A549 (cell line): ENCODE results near the gene SNTG2. TPM values are rescaled to one million over a fixed set of nuclear protein-coding genes. Genes with fewer than 3 reads are reported as not detected.

Source experiments
- ATAC-seq, 2 experiments: fragments of 200-7000 bp in 1 of 2; fragments of >200 bp in 1 of 2; cut with Nextera tagmentation in 1 of 2; cut with Tn5 transposase in 1 of 2; 3 replicates each; pipeline versions ENCODE4 v1.8.0 to v1.9.1; 2018 to 2020; ENCODE audit warnings: mild to moderate bottlenecking in 1 of 2, moderate library complexity in 1 of 2
- CTCF ChIA-PET: fragments of 300-600 bp; sonication (Branson Sonifier 250); formaldehyde crosslinking; extraction: SDS; loops from one replicate; lab custom pipeline; 2021; ENCODE audit warnings: antibody characterized with exemption, inconsistent platforms; lab: Yijun Ruan, JAX
- POLR2A ChIA-PET: fragments of 350-600 bp; formaldehyde crosslinking; extraction: SDS; loops from one replicate; lab custom pipeline; 2021; ENCODE audit warnings: antibody characterized with exemption, inconsistent platforms; lab: Yijun Ruan, JAX
- DNase-seq, 2 experiments: peaks; one replicate each; pipeline versions ENCODE4 v3.0.0 to v3.0.0-alpha.2; 2011 to 2016; ENCODE audit warnings: low read depth in 1 of 2, low spot score in 1 of 2
- FAIRE-seq: peaks from 2 replicates; lab custom pipeline; 2011; peaks lifted over from hg19 to GRCh38; lab: Jason Lieb, UNC
- H3K27ac ChIP-seq, 2 experiments: fragments of >200 bp; sonication (Bioruptor Twin); formaldehyde crosslinking; 3 replicates each; pipeline ENCODE4 v1.5.1; 2016 to 2017
- H3K4me1 ChIP-seq: fragments of >200 bp; sonication (Bioruptor Twin); formaldehyde crosslinking; 3 replicates; pipeline ENCODE4 v1.6.1; 2016
- H3K4me2 ChIP-seq: fragments of >200 bp; sonication (Bioruptor Twin); formaldehyde crosslinking; 3 replicates; pipeline ENCODE4 v1.6.1; 2016
- H3K4me3 ChIP-seq: fragments of >200 bp; sonication (Bioruptor Twin); formaldehyde crosslinking; 3 replicates; pipeline ENCODE4 v1.5.1; 2016
- H3K9me3 ChIP-seq: fragments of >200 bp; sonication (Bioruptor Twin); formaldehyde crosslinking; 3 replicates; pipeline ENCODE4 v1.6.1; 2016
- BCL3 ChIP-seq: fragments of >200 bp; sonication (Bioruptor Twin); formaldehyde crosslinking; IDR thresholded peaks from 3 replicates; pipeline ENCODE4 v1.6.1; 2016
- CBX2 ChIP-seq: fragments of 200-600 bp; sonication (generic); IDR thresholded peaks from 2 replicates; pipeline ENCODE4 v1.6.1; 2016; ENCODE audit warnings: low read depth, mild to moderate bottlenecking, borderline replicate concordance
- CBX8 ChIP-seq: fragments of 200-600 bp; sonication (generic); IDR thresholded peaks from 2 replicates; pipeline ENCODE4 v1.6.1; 2016
- CEBPB ChIP-seq, 2 experiments: fragments of >200 bp in 1 of 2; sonication (Bioruptor Twin) in 1 of 2; formaldehyde crosslinking in 1 of 2; IDR thresholded peaks; 2 replicates each; pipeline ENCODE4 v1.6.1; 2012 to 2016
- CHD4 ChIP-seq: fragments of 200-600 bp; sonication (generic); IDR thresholded peaks from 2 replicates; pipeline ENCODE4 v1.6.1; 2016; ENCODE audit warnings: antibody characterized with exemption, mild to moderate bottlenecking, borderline replicate concordance
- CTCF ChIP-seq: fragments of >200 bp; sonication (Bioruptor Twin); formaldehyde crosslinking; IDR thresholded peaks from 3 replicates; pipeline ENCODE4 v1.5.1; 2016
- E2F6 ChIP-seq: IDR thresholded peaks from 2 replicates; pipeline ENCODE4 v1.6.1; 2012; ENCODE audit warnings: low read depth, borderline replicate concordance
- EHF ChIP-seq: fragments of 250-450 bp; sonication (Bioruptor Pico); IDR thresholded peaks from 2 replicates; pipeline ENCODE4 v1.5.0; 2020; ENCODE audit warnings: mild to moderate bottlenecking
- EHMT2 ChIP-seq: fragments of 200-600 bp; sonication (generic); IDR thresholded peaks from 2 replicates; pipeline ENCODE4 v1.6.1; 2016; ENCODE audit warnings: antibody characterized with exemption, low read depth, mild to moderate bottlenecking, moderate library complexity
- EP300 ChIP-seq, 2 experiments: fragments of >200 bp; sonication (Bioruptor Twin); formaldehyde crosslinking; IDR thresholded peaks; 2 replicates in 1 of 2; 3 replicates in 1 of 2; pipeline ENCODE4 v1.6.1; 2016 to 2017
- FOSB ChIP-seq: fragments of 250-450 bp; sonication (Bioruptor Pico); IDR thresholded peaks from 2 replicates; pipeline ENCODE4 v1.5.0; 2020; ENCODE audit warnings: mild to moderate bottlenecking, moderate library complexity
- FOXS1 ChIP-seq: fragments of 250-450 bp; sonication (Bioruptor Pico); IDR thresholded peaks from 2 replicates; pipeline ENCODE4 v1.5.0; 2020; ENCODE audit warnings: mild to moderate bottlenecking, moderate library complexity
- HDAC2 ChIP-seq: fragments of 200-600 bp; sonication (generic); IDR thresholded peaks from 2 replicates; pipeline ENCODE4 v1.6.1; 2016
- HOXA7 ChIP-seq: fragments of 250-450 bp; sonication (Bioruptor Pico); IDR thresholded peaks from 2 replicates; pipeline ENCODE4 v1.5.0; 2020; ENCODE audit warnings: mild to moderate bottlenecking, moderate library complexity
- HOXB5 ChIP-seq: fragments of 250-450 bp; sonication (Bioruptor Pico); IDR thresholded peaks from 2 replicates; pipeline ENCODE4 v1.5.0; 2020; ENCODE audit warnings: mild to moderate bottlenecking, moderate library complexity
- JUNB ChIP-seq: fragments of >200 bp; sonication (Bioruptor Twin); formaldehyde crosslinking; IDR thresholded peaks from 2 replicates; pipeline ENCODE4 v1.6.1; 2016
- KDM1A ChIP-seq: fragments of 200-600 bp; sonication (generic); IDR thresholded peaks from 2 replicates; pipeline ENCODE4 v1.6.1; 2016; ENCODE audit warnings: low read depth, mild to moderate bottlenecking
- MAFK ChIP-seq: fragments of 450-650 bp; IDR thresholded peaks from 2 replicates; pipeline ENCODE4 v1.6.1; 2014; ENCODE audit not compliant: partially characterized antibody
- MAZ ChIP-seq: fragments of 150-350 bp; IDR thresholded peaks from 2 replicates; pipeline ENCODE4 v1.6.1; 2014; ENCODE audit warnings: antibody characterized with exemption, low read depth, low read length, borderline replicate concordance
- MYC ChIP-seq: IDR thresholded peaks from 2 replicates; pipeline ENCODE4 v1.6.1; 2012; ENCODE audit warnings: mild to moderate bottlenecking, inconsistent platforms, low read length, improper control_type of control experiment, borderline replicate concordance
- NFE2L2 ChIP-seq: fragments of 150-350 bp; conservative IDR thresholded peaks from 2 replicates; pipeline ENCODE4 v1.6.1; 2014; ENCODE audit warnings: low read length
- NR3C1 ChIP-seq: fragments of >200 bp; sonication (Bioruptor Twin); formaldehyde crosslinking; IDR thresholded peaks from 3 replicates; pipeline ENCODE4 v1.6.1; 2017
- PHF8 ChIP-seq: fragments of 200-600 bp; sonication (generic); IDR thresholded peaks from 2 replicates; pipeline ENCODE4 v1.6.1; 2016; ENCODE audit warnings: low read depth, mild to moderate bottlenecking, antibody characterized with exemption, moderate library complexity, borderline replicate concordance
- RAD21 ChIP-seq, 2 experiments: fragments of >200 bp in 1 of 2; sonication (Bioruptor Twin) in 1 of 2; formaldehyde crosslinking in 1 of 2; IDR thresholded peaks in 1 of 2; conservative IDR thresholded peaks in 1 of 2; 2 replicates in 1 of 2; 3 replicates in 1 of 2; pipeline ENCODE4 v1.6.1; 2012 to 2018; ENCODE audit warnings: inconsistent platforms in 1 of 2
- RCOR1 ChIP-seq: fragments of 150-350 bp; IDR thresholded peaks from 2 replicates; pipeline ENCODE4 v1.6.1; 2014; ENCODE audit warnings: antibody characterized with exemption, low read length, low read depth
- SMC3 ChIP-seq: fragments of >200 bp; sonication (Bioruptor Twin); formaldehyde crosslinking; IDR thresholded peaks from 3 replicates; pipeline ENCODE4 v1.6.1; 2018; ENCODE audit warnings: inconsistent platforms
- SREBF2 ChIP-seq: fragments of 450-650 bp; IDR thresholded peaks from 2 replicates; pipeline ENCODE4 v1.6.1; 2014; ENCODE audit warnings: mild to moderate bottlenecking, moderate library complexity
- TFCP2L1 ChIP-seq: fragments of 250-450 bp; sonication (Bioruptor Pico); IDR thresholded peaks from 2 replicates; pipeline ENCODE4 v1.5.0; 2021; ENCODE audit warnings: mild to moderate bottlenecking
- TP53 ChIP-seq: fragments of 250-450 bp; sonication (Bioruptor Pico); IDR thresholded peaks from 2 replicates; pipeline ENCODE4 v1.5.0; 2021; ENCODE audit warnings: mild to moderate bottlenecking, moderate library complexity
- USF2 ChIP-seq: fragments of 450-650 bp; IDR thresholded peaks from 2 replicates; pipeline ENCODE4 v1.6.1; 2014; ENCODE audit warnings: antibody characterized with exemption
- ZC3H11A ChIP-seq: fragments of 450-650 bp; IDR thresholded peaks from 2 replicates; pipeline ENCODE4 v1.6.1; 2014; ENCODE audit warnings: antibody characterized with exemption, mild to moderate bottlenecking
- ZFP36 ChIP-seq: fragments of 450-650 bp; IDR thresholded peaks from 2 replicates; pipeline ENCODE4 v1.6.1; 2014; ENCODE audit warnings: borderline replicate concordance; ENCODE audit not compliant: partially characterized antibody
- ZNF302 ChIP-seq: fragments of 250-450 bp; sonication (Bioruptor Pico); IDR thresholded peaks from 2 replicates; pipeline ENCODE4 v1.9.0; 2021; ENCODE audit warnings: inconsistent platforms, mild to moderate bottlenecking, moderate library complexity
- ZSCAN20 ChIP-seq: fragments of 250-450 bp; sonication (Bioruptor Pico); IDR thresholded peaks from 2 replicates; pipeline ENCODE4 v1.8.0; 2022; ENCODE audit warnings: mild to moderate bottlenecking, moderate library complexity
- WGBS: methylation state at CpG from one replicate; pipeline ENCODE4 v1.1.6; 2017; ENCODE audit errors: missing lambda C conversion rate; 5-methylcytosine and 5-hydroxymethylcytosine counted together
- polyA plus RNA-seq, 4 experiments: library from polyadenylated mRNA; depleted of rRNA in 3 of 4; stranded (reverse); fragments of >200 nt; fragmentation: RNase III in 1 of 4; extraction: RNeasy Plus Mini Kit Qiagen cat#74134 plus additional on column Dnase treatment in 1 of 4; gene quantifications; 2 replicates in 3 of 4; 3 replicates in 1 of 4; pipeline ENCODE4 v1.2.3, GENCODE V29; 2011 to 2017

Gene SNTG2
- polyA plus RNA-seq, 2 of the 4 experiments (the other 2 are of a cell fraction), result not detected

GRCh38 chr2:1265454-1265853 is 314.8 kb downstream of the SNTG2 start:
- TF ChIP-seq CBX8 (no peak), TFCP2L1 (CRISPR knock-in tag) (no peak), EHF (CRISPR knock-in tag) (no peak), ZNF302 (CRISPR knock-in tag) (no peak), ZSCAN20 (CRISPR knock-in tag) (no peak), MAFK (peak; percentile 81), SMC3 (no peak)
- POLR2A ChIA-PET, result no interaction called here
- CTCF ChIA-PET, result no interaction called here

GRCh38 chr2:1266351-1266750 is 315.7 kb downstream of the SNTG2 start:
- TF ChIP-seq MAZ (no peak), PHF8 (no peak), MYC (no peak), RAD21 (conservative IDR thresholded peaks at IDR 0.05 in 1 of 2, IDR thresholded peaks at IDR 0.05 in 1 of 2) (no peak), NR3C1 (no peak), NFE2L2 (no peak), RCOR1 (no peak), ZNF302 (CRISPR knock-in tag) (no peak), USF2 (no peak), EHMT2 (no peak), JUNB (no peak), FOXS1 (CRISPR knock-in tag) (no peak), HOXB5 (CRISPR knock-in tag) (no peak), EP300 (IDR thresholded peaks at IDR 0.05) (no peak), SMC3 (no peak), TP53 (CRISPR knock-in tag) (no peak)
- no peaks in the 10 kb centered on the region for H3K4me1 ChIP-seq
- DNase-seq, result no peak
- H3K4me2 ChIP-seq, result no peak overlapping the region
- 13% methylated on average over 12 of the region's 12 CpGs for WGBS
- ChIA-PET POLR2A (no interaction called here), CTCF (no interaction called here)
- H3K4me3 ChIP-seq, result no peak overlapping the region
- H3K27ac ChIP-seq, result no peak overlapping the region
- H3K9me3 ChIP-seq, result no peaks in the 10 kb centered on the region
- ATAC-seq, result no peak
- no peak for FAIRE-seq

More at GRCh38 chr2:1265454-1265853, 314.8 kb downstream of the SNTG2 start:
- DNase-seq, result no peak
- Histone ChIP-seq H3K4me3 (no peak overlapping the region), H3K9me3 (no peaks in the 10 kb centered on the region), H3K4me1 (no peaks in the 10 kb centered on the region), H3K27ac (no peak overlapping the region), H3K4me2 (no peak overlapping the region)
- WGBS, result 21% methylated on average over 4 of the region's 4 CpGs
- no peak for FAIRE-seq
- ATAC-seq, result no peak

- POLR2A ChIA-PET, result no interaction called here
- no peak for ATAC-seq
Observed at GRCh38 chr2:1268034-1268433, 317.4 kb downstream of the SNTG2 start.

More at GRCh38 chr2:1268034-1268433, 317.4 kb downstream of the SNTG2 start:
- H3K4me3 ChIP-seq, result no peak overlapping the region
- no peaks in the 10 kb centered on the region for H3K4me1 ChIP-seq
- no peak overlapping the region for H3K27ac ChIP-seq
- no peak overlapping the region for H3K4me2 ChIP-seq
- no peaks in the 10 kb centered on the region; the same call in 2 of the 3 replicates for H3K9me3 ChIP-seq
- FAIRE-seq, result no peak
- WGBS, result 39% methylated on average over 7 of the region's 7 CpGs
- CTCF ChIA-PET, result interaction anchor here (1.3 kb wide), 1 partner anchor 8 kb away, joined by 4 read pairs; no protein-coding TSS in a partner anchor
- DNase-seq, result no peak
- TF ChIP-seq ZSCAN20 (CRISPR knock-in tag), result no peak
- no peak for TF ChIP-seq KDM1A
- no peak for TF ChIP-seq BCL3
- TF ChIP-seq HOXA7 (CRISPR knock-in tag), result no peak
- no peak for TF ChIP-seq MYC
- no peak for TF ChIP-seq FOSB
- TF ChIP-seq ZC3H11A, result no peak
- TF ChIP-seq ZFP36, result no peak
- no peak for TF ChIP-seq HOXB5 (CRISPR knock-in tag)
- TF ChIP-seq CTCF, result no peak
- no peak for TF ChIP-seq CHD4
- TF ChIP-seq SREBF2, result no peak
- no peak for TF ChIP-seq HDAC2
- no peak for TF ChIP-seq TP53 (CRISPR knock-in tag)
- no peak for TF ChIP-seq CEBPB (IDR thresholded peaks at IDR 0.05)
- no peak for TF ChIP-seq CBX8
- TF ChIP-seq E2F6, result no peak
- no peak for TF ChIP-seq CBX2
- TF ChIP-seq, all 56 proteins: peak for 0
